WTC11 (cell line): ENCODE data around the gene RPTOR. TPM values are rescaled to one million over a fixed set of nuclear protein-coding genes. Genes with fewer than 3 reads are reported as not detected.

ENCODE experiments used
- ATAC-seq: fragments of 200-7000 bp; cut with Tn5 transposase; 2 replicates; pipeline ENCODE4 v1.10.0; 2021; ENCODE audit warnings: mild to moderate bottlenecking, moderate library complexity
- CTCF ChIA-PET: fragments of 300-600 bp; sonication (Branson Sonifier 250); formaldehyde crosslinking; loops from one replicate; lab custom pipeline; 2021; ENCODE audit warnings: antibody characterized with exemption; lab: Charles Lee
- POLR2A ChIA-PET: fragments of 350-600 bp; sonication (Branson Sonifier 250); formaldehyde crosslinking; loops from one replicate; lab custom pipeline; 2021; ENCODE audit warnings: antibody characterized with exemption; lab: Charles Lee
- DNase-seq: peaks from one replicate; pipeline ENCODE4 v3.0.0; 2021; ENCODE audit warnings: low spot score
- H3K27ac Mint-ChIP-seq: 2 replicates; pipeline ENCODE4 v1.8.0; 2021; ENCODE audit warnings: mixed read lengths
- H3K27me3 Mint-ChIP-seq: 2 replicates; pipeline ENCODE4 v1.8.0; 2021; ENCODE audit warnings: low read depth, mild to moderate bottlenecking, moderate library complexity, mixed read lengths
- H3K36me3 Mint-ChIP-seq: 2 replicates; pipeline ENCODE4 v1.8.0; 2021; ENCODE audit warnings: mixed read lengths
- H3K4me1 Mint-ChIP-seq: 2 replicates; pipeline ENCODE4 v1.8.0; 2022; ENCODE audit warnings: mixed read lengths
- H3K4me3 Mint-ChIP-seq: 2 replicates; pipeline ENCODE4 v1.8.0; 2021; ENCODE audit warnings: mild to moderate bottlenecking, moderate library complexity, mixed read lengths
- H3K9me3 Mint-ChIP-seq: 2 replicates; pipeline ENCODE4 v1.8.0; 2021; ENCODE audit warnings: mixed read lengths
- ATF1 ChIP-seq: sonication (generic); formaldehyde crosslinking; IDR thresholded peaks from 2 replicates; pipeline ENCODE4 v1.8.1; 2023; ENCODE audit warnings: mild to moderate bottlenecking, moderate library complexity, missing genetic modification reagents
- ATF6 ChIP-seq: sonication (generic); formaldehyde crosslinking; IDR thresholded peaks from 2 replicates; pipeline ENCODE4 v1.8.1; 2023; ENCODE audit warnings: mild to moderate bottlenecking, missing genetic modification reagents
- EMX1 ChIP-seq: fragments of 250-450 bp; sonication (Bioruptor Pico); IDR thresholded peaks from 2 replicates; pipeline ENCODE4 v1.8.0; 2021; ENCODE audit warnings: mild to moderate bottlenecking
- GRHL2 ChIP-seq: fragments of 250-450 bp; sonication (Bioruptor Pico); IDR thresholded peaks from 2 replicates; pipeline ENCODE4 v1.8.0; 2022; ENCODE audit warnings: mild to moderate bottlenecking, moderate library complexity; ENCODE audit not compliant: insufficient replicate concordance, severe bottlenecking
- GTF2I ChIP-seq: fragments of 250-450 bp; sonication (Bioruptor Pico); conservative IDR thresholded peaks from 2 replicates; pipeline ENCODE4 v1.4.0; 2021; ENCODE audit warnings: mild to moderate bottlenecking
- HMGA2 ChIP-seq: fragments of 250-450 bp; sonication (Bioruptor Pico); IDR thresholded peaks from 2 replicates; pipeline ENCODE4 v1.4.0; 2021; ENCODE audit warnings: mild to moderate bottlenecking, moderate library complexity
- JAZF1 ChIP-seq: fragments of 250-450 bp; sonication (Bioruptor Pico); IDR thresholded peaks from 2 replicates; pipeline ENCODE4 v1.9.0; 2021; ENCODE audit warnings: moderate library complexity, mild to moderate bottlenecking, inconsistent platforms
- KAT7 ChIP-seq: sonication (generic); formaldehyde crosslinking; IDR thresholded peaks from 2 replicates; pipeline ENCODE4 v1.8.1; 2023; ENCODE audit warnings: missing genetic modification reagents, mild to moderate bottlenecking, borderline replicate concordance
- MLX ChIP-seq: sonication (generic); formaldehyde crosslinking; IDR thresholded peaks from 2 replicates; pipeline ENCODE4 v1.8.1; 2023; ENCODE audit warnings: mild to moderate bottlenecking, missing genetic modification reagents, moderate library complexity
- NFE2L1 ChIP-seq: sonication (generic); formaldehyde crosslinking; IDR thresholded peaks from 2 replicates; pipeline ENCODE4 v1.8.1; 2023; ENCODE audit warnings: missing genetic modification reagents
- NR3C1 ChIP-seq: sonication (generic); formaldehyde crosslinking; conservative IDR thresholded peaks from 2 replicates; pipeline ENCODE4 v1.8.1; 2023; ENCODE audit warnings: low read depth, mild to moderate bottlenecking, missing genetic modification reagents
- PRRX2 ChIP-seq: fragments of 250-450 bp; sonication (Bioruptor Pico); IDR thresholded peaks from 2 replicates; pipeline ENCODE4 v1.8.0; 2021; ENCODE audit warnings: mild to moderate bottlenecking
- SMAD3 ChIP-seq: sonication (generic); formaldehyde crosslinking; IDR thresholded peaks from 2 replicates; pipeline ENCODE4 v1.8.0; 2022; ENCODE audit warnings: missing genetic modification reagents, mild to moderate bottlenecking, borderline replicate concordance
- SMAD4 ChIP-seq: sonication (generic); formaldehyde crosslinking; IDR thresholded peaks from 2 replicates; pipeline ENCODE4 v1.8.0; 2022; ENCODE audit warnings: mild to moderate bottlenecking, missing genetic modification reagents
- STAT6 ChIP-seq: sonication (generic); formaldehyde crosslinking; conservative IDR thresholded peaks from 2 replicates; pipeline ENCODE4 v1.8.1; 2023; ENCODE audit warnings: mild to moderate bottlenecking, low read depth, missing genetic modification reagents, moderate library complexity
- TCF7 ChIP-seq: sonication (generic); formaldehyde crosslinking; IDR thresholded peaks from 2 replicates; pipeline ENCODE4 v1.8.0; 2022; ENCODE audit warnings: mild to moderate bottlenecking, low read depth, missing genetic modification reagents, moderate library complexity
- TEAD1 ChIP-seq: sonication (generic); formaldehyde crosslinking; IDR thresholded peaks from 2 replicates; pipeline ENCODE4 v1.8.0; 2022; ENCODE audit warnings: mild to moderate bottlenecking, missing genetic modification reagents
- ZNF396 ChIP-seq: fragments of 250-450 bp; sonication (Bioruptor Pico); IDR thresholded peaks from 2 replicates; pipeline ENCODE4 v1.8.0; 2021; ENCODE audit warnings: mild to moderate bottlenecking, moderate library complexity, borderline replicate concordance
- ZNF416 ChIP-seq: fragments of 250-450 bp; sonication (Bioruptor Pico); IDR thresholded peaks from 2 replicates; pipeline ENCODE4 v1.9.0; 2021; ENCODE audit warnings: mild to moderate bottlenecking, inconsistent platforms
- ZNF423 ChIP-seq: fragments of 250-450 bp; sonication (Bioruptor Pico); IDR thresholded peaks from 2 replicates; pipeline ENCODE4 v2.1.2; 2022; ENCODE audit warnings: mild to moderate bottlenecking, moderate library complexity
- ZNF512 ChIP-seq: sonication (generic); formaldehyde crosslinking; IDR thresholded peaks from 2 replicates; pipeline ENCODE4 v1.8.1; 2022; ENCODE audit warnings: missing genetic modification reagents, borderline replicate concordance
- total RNA-seq: library from RNA; stranded (reverse); gene quantifications from 3 replicates; pipeline ENCODE4 v1.2.3, GENCODE V29; 2021
- TF ChIP-seq, protein P1 (sequence below): sonication (generic); formaldehyde crosslinking; IDR thresholded peaks from 2 replicates; pipeline ENCODE4 v1.8.1; 2023; ENCODE audit warnings: mild to moderate bottlenecking, moderate library complexity, missing genetic modification reagents
- TF ChIP-seq, protein P2 (sequence below): fragments of 250-450 bp; sonication (Bioruptor Pico); IDR thresholded peaks from 2 replicates; pipeline ENCODE4 v2.1.2; 2022; ENCODE audit warnings: mild to moderate bottlenecking, moderate library complexity

RPTOR gene
- total RNA-seq, 1 experiment from 2014 or later = 41.0 TPM

GRCh38 chr17:80511222-80512180, 33.1 kb upstream of the RPTOR start:
- Mint-ChIP-seq H3K27me3 (peaks cover 2% of the 10 kb centered on the region; the same call in 1 of the 2 replicates), H3K4me3 (no peak overlapping the region), H3K27ac (no peak overlapping the region), H3K9me3 (no peaks in the 10 kb centered on the region), H3K4me1 (no peaks in the 10 kb centered on the region), H3K36me3 (no peaks in the 10 kb centered on the region)
- no peak for TF ChIP-seq ATF1 (CRISPR knock-in tag)
- TF ChIP-seq HMGA2 (CRISPR knock-in tag) = no peak
- no peak for TF ChIP-seq TEAD1 (CRISPR knock-in tag)
- TF ChIP-seq KAT7 = no peak
- no peak for TF ChIP-seq SMAD4
- TF ChIP-seq STAT6 (CRISPR knock-in tag) = no peak
- TF ChIP-seq NFE2L1 = no peak
- TF ChIP-seq ZNF416 = no peak
- TF ChIP-seq, protein P1, sequence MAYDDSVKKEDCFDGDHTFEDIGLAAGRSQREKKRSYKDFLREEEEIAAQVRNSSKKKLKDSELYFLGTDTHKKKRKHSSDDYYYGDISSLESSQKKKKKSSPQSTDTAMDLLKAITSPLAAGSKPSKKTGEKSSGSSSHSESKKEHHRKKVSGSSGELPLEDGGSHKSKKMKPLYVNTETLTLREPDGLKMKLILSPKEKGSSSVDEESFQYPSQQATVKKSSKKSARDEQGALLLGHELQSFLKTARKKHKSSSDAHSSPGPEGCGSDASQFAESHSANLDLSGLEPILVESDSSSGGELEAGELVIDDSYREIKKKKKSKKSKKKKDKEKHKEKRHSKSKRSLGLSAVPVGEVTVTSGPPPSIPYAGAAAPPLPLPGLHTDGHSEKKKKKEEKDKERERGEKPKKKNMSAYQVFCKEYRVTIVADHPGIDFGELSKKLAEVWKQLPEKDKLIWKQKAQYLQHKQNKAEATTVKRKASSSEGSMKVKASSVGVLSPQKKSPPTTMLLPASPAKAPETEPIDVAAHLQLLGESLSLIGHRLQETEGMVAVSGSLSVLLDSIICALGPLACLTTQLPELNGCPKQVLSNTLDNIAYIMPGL (CRISPR knock-in tag) = no peak
- no peak for TF ChIP-seq GRHL2 (CRISPR knock-in tag)
- TF ChIP-seq ZNF512 (CRISPR knock-in tag) = no peak
- ChIA-PET POLR2A (no interaction called here), CTCF (interaction anchor here (0.6 to 4.2 kb wide), 13 partner anchors 9 to 388 kb away, joined by 3 to 34 read pairs (median 3); no protein-coding TSS in a partner anchor)
- peak; percentile 74 for DNase-seq
- ATAC-seq = peak; percentile 93

DNA sequence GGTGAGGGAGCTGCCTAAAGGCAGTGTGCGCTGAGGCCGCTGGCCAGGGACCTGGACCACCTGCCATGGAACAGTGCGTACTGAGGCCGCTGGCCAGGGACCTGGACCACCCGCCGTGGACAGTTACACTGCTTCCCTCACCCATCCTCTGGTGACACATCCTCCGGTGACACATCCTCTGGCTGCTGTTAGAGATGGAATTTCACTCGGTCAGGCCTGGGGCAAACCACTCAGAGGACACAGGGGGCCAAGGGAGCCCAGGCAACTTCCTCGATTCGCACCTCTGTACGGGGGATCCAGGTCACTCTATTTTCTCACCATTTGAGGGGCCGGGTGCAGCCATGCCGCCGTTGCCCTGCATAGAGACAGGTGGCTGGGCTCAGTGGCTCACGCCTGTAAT, 32.4 kb upstream of the RPTOR start:
- Mint-ChIP-seq H3K36me3 (no peaks in the 10 kb centered on the region), H3K4me1 (no peaks in the 10 kb centered on the region), H3K27me3 (peaks cover 2% of the 10 kb centered on the region; the same call in 1 of the 2 replicates), H3K9me3 (no peaks in the 10 kb centered on the region), H3K4me3 (no peak overlapping the region), H3K27ac (no peak overlapping the region)
- ChIA-PET POLR2A (no interaction called here), CTCF (interaction anchor here (0.6 to 2.2 kb wide), 12 partner anchors 8 to 387 kb away, joined by 3 to 34 read pairs (median 3); no protein-coding TSS in a partner anchor)
- TF ChIP-seq ZNF423 (CRISPR knock-in tag) = no peak
- no peak for TF ChIP-seq TEAD1 (CRISPR knock-in tag)
- TF ChIP-seq, protein P2, sequence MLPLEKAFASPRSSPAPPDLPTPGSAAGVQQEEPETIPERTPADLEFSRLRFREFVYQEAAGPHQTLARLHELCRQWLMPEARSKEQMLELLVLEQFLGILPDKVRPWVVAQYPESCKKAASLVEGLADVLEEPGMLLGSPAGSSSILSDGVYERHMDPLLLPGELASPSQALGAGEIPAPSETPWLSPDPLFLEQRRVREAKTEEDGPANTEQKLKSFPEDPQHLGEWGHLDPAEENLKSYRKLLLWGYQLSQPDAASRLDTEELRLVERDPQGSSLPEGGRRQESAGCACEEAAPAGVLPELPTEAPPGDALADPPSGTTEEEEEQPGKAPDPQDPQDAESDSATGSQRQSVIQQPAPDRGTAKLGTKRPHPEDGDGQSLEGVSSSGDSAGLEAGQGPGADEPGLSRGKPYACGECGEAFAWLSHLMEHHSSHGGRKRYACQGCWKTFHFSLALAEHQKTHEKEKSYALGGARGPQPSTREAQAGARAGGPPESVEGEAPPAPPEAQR = no peak
- TF ChIP-seq ZNF396 (CRISPR knock-in tag) = no peak
- no peak for TF ChIP-seq MLX
- no peak for TF ChIP-seq GTF2I
- no peak for TF ChIP-seq EMX1 (CRISPR knock-in tag)
- TF ChIP-seq TCF7 (CRISPR knock-in tag) = no peak
- no peak for TF ChIP-seq PRRX2
- TF ChIP-seq ATF6 (CRISPR knock-in tag) = no peak
- TF ChIP-seq NR3C1 (CRISPR knock-in tag) = no peak
- TF ChIP-seq JAZF1 (CRISPR knock-in tag) = no peak
- no peak for TF ChIP-seq SMAD3 (CRISPR knock-in tag)
- DNase-seq (no peak), ATAC-seq (no peak)
